Measurements from ENCODE around the gene NAV2. TPM values are rescaled to one million over a fixed set of nuclear protein-coding genes. Genes with fewer than 3 reads are reported as not detected.

Gene NAV2
- total and polyA plus RNA-seq, 3 donors from 2014 or later: 3.4 to 6.0 (median 3.9) TPM

- no peaks in the 10 kb centered on the region for H3K36me3 ChIP-seq (ENCODE audit: low read depth, missing control alignments)
- intact Hi-C loops (cut with DNase I; ENCODE audit: low total_unique reads): no loop called here
- H3K4me1 ChIP-seq: no peaks in the 10 kb centered on the region
- no peak overlapping the region for H3K27ac ChIP-seq
- no peaks in the 10 kb centered on the region for H3K9me3 ChIP-seq
- H3K27me3 ChIP-seq: no peaks in the 10 kb centered on the region
- TF ChIP-seq CTCF (IDR thresholded peaks at IDR 0.05): no peak
- TF ChIP-seq POLR2A (IDR thresholded peaks at IDR 0.05): no peak
- 93 to 95% methylated on average over 8 of the region's 8 CpGs for WGBS, 2 donors
- H3K4me3 ChIP-seq: no peak overlapping the region
- no peak for DNase-seq
Measured at GRCh38 chr11:19691815-19692500, 20.7 kb upstream of the NAV2 start.

GRCh38 chr11:19693146-19693545 lies 19.5 kb upstream of the NAV2 start:
- DNase-seq: no peak
- Histone ChIP-seq H3K27me3 (no peaks in the 10 kb centered on the region), H3K27ac (no peak overlapping the region), H3K36me3 (ENCODE audit: low read depth, missing control alignments) (no peaks in the 10 kb centered on the region), H3K4me3 (no peak overlapping the region), H3K9me3 (no peaks in the 10 kb centered on the region), H3K4me1 (peaks cover 9% of the 10 kb centered on the region)
- 87 to 91% methylated on average over 5 of the region's 5 CpGs for WGBS, 2 donors
- intact Hi-C loops (cut with DNase I; ENCODE audit: low total_unique reads): no loop called here
- TF ChIP-seq CTCF (IDR thresholded peaks at IDR 0.05): no peak
- TF ChIP-seq POLR2A (IDR thresholded peaks at IDR 0.05): no peak

GRCh38 chr11:19694796-19695345 lies 17.8 kb upstream of the NAV2 start:
- TF ChIP-seq POLR2A (IDR thresholded peaks at IDR 0.05) (no peak), CTCF (IDR thresholded peaks at IDR 0.05) (no peak)
- Histone ChIP-seq H3K4me1 (peaks cover 17% of the 10 kb centered on the region), H3K9me3 (no peaks in the 10 kb centered on the region), H3K4me3 (no peak overlapping the region), H3K27ac (no peak overlapping the region), H3K27me3 (no peaks in the 10 kb centered on the region), H3K36me3 (ENCODE audit: low read depth, missing control alignments) (no peaks in the 10 kb centered on the region)
- intact Hi-C loops (cut with DNase I; ENCODE audit: low total_unique reads): no loop called here
- 92 to 94% methylated on average over 4 to 5 of the region's 5 CpGs for WGBS, 2 donors
- DNase-seq: no peak

- TF ChIP-seq CTCF (IDR thresholded peaks at IDR 0.05) (no peak), POLR2A (IDR thresholded peaks at IDR 0.05) (no peak)
- Histone ChIP-seq H3K9me3 (no peaks in the 10 kb centered on the region), H3K4me3 (no peak overlapping the region), H3K36me3 (ENCODE audit: low read depth, missing control alignments) (no peaks in the 10 kb centered on the region), H3K27ac (no peak overlapping the region), H3K4me1 (peaks cover 17% of the 10 kb centered on the region), H3K27me3 (no peaks in the 10 kb centered on the region)
- 39 to 70% methylated on average over 3 of the region's 3 CpGs for WGBS, 2 donors
- DNase-seq: no peak
- intact Hi-C loops (cut with DNase I; ENCODE audit: low total_unique reads): no loop called here
Measured at GRCh38 chr11:19696073-19696472, 16.6 kb upstream of the NAV2 start.

- intact Hi-C loops (cut with DNase I; ENCODE audit: low total_unique reads): no loop called here
- Histone ChIP-seq H3K27me3 (no peaks in the 10 kb centered on the region), H3K9me3 (no peaks in the 10 kb centered on the region), H3K36me3 (ENCODE audit: low read depth, missing control alignments) (no peaks in the 10 kb centered on the region), H3K4me3 (no peak overlapping the region), H3K4me1 (peaks cover 17% of the 10 kb centered on the region), H3K27ac (no peak overlapping the region)
- TF ChIP-seq CTCF (IDR thresholded peaks at IDR 0.05) (no peak), POLR2A (IDR thresholded peaks at IDR 0.05) (no peak)
- DNase-seq: no peak
- 81 to 95% methylated on average over 4 of the region's 4 CpGs for WGBS, 2 donors
Measured at GRCh38 chr11:19696904-19697303, 15.7 kb upstream of the NAV2 start.

Measured in testis (tissue), 3 donors.